Upper lobe of right lung (tissue), 1 donor: ENCODE results near the gene CLEC12A. TPM values are rescaled to one million over a fixed set of nuclear protein-coding genes. Genes with fewer than 3 reads are reported as not detected.
"Not testable (repeated sequence)": the region's sequence is repeated elsewhere in the genome, so short reads cannot be mapped to it uniquely, and the experiment has no call there.

ENCODE experiments used
- ATAC-seq: fragments of 200-7000 bp; cut with Tn5 transposase; one replicate; pipeline ENCODE4 v1.9.1; 2020; ENCODE audit warnings: mild to moderate bottlenecking, moderate library complexity
- DNase-seq: peaks from one replicate; pipeline ENCODE4 v3.0.0-alpha.2; 2020
- H3K27ac ChIP-seq: fragments of 200-600 bp; one replicate; pipeline ENCODE4 v1.8.0; 2022
- H3K27me3 ChIP-seq: fragments of 200-600 bp; one replicate; pipeline ENCODE4 v1.8.0; 2022; ENCODE audit warnings: mild to moderate bottlenecking
- H3K36me3 ChIP-seq: fragments of 200-600 bp; one replicate; pipeline ENCODE4 v1.8.0; 2022
- H3K4me1 ChIP-seq: fragments of 200-600 bp; one replicate; pipeline ENCODE4 v1.8.0; 2022
- H3K4me3 ChIP-seq: fragments of 200-600 bp; one replicate; pipeline ENCODE4 v1.8.0; 2022; ENCODE audit warnings: mild to moderate bottlenecking
- H3K9me3 ChIP-seq: fragments of 200-600 bp; one replicate; pipeline ENCODE4 v1.8.0; 2022
- CTCF ChIP-seq: fragments of 200-600 bp; IDR thresholded peaks from one replicate; pipeline ENCODE4 v1.8.0; 2022; ENCODE audit warnings: antibody characterized with exemption
- intact Hi-C: fragments of 100-400 bp; cut with DNase I; formaldehyde crosslinking; loops from one replicate; pipeline ENCODE4 v1.11.0; 2022
- total RNA-seq: library from RNA; stranded (reverse); fragmentation: NEBNext Ultra II Directional; extraction: Animal tissue kit (Norgen Biotek cat#: 25700); gene quantifications from one replicate; pipeline ENCODE4 v1.2.1, GENCODE V29; 2021
- donor health status: DM: no; HTN: yes; CAD: no; lungs with severe emphysema.

CLEC12A gene
- total RNA-seq, 1 donor from 2014 or later, result 43.4 TPM

DNA sequence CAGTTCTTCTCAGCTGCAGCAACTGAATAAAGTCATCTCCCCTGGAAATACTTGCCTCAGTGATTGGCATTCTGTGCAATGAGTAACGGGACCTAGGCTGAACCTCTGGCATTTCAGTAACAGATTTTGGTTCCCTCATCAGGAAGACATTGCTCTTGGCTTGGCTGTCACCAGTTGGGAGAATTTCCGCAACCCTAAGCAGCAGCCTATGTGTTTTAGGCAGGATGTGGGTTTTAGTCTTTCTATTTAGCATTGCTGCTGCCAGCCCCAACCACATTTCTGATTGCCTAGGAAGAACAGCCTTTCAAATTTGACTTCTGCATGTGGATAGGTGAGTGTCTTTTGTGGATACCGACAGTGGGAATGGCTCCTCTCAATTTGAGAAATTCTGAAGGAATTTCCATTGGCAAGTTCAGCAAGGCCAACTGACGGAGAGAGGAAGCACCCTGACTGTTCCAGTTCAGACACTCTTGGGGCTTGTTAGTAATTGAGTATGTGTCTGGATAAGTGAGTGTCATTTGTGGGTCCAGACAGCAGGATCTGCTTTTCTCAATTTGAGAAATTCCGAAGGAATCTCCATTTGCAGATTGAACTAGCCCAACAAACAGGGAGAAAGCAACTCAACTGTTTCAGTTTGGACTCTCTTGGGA, 20.1 kb upstream of the CLEC12A start:
- Histone ChIP-seq H3K27me3 (no peaks in the 10 kb centered on the region), H3K4me1 (no peaks in the 10 kb centered on the region), H3K36me3 (no peaks in the 10 kb centered on the region), H3K9me3 (no peaks in the 10 kb centered on the region), H3K4me3 (no peak overlapping the region), H3K27ac (no peak overlapping the region)
- ATAC-seq (peak; percentile 22), DNase-seq (no peak)
- no peak for TF ChIP-seq CTCF
- intact Hi-C loops, result no loop called here

- DNase-seq, result not testable (repeated sequence)
These were observed 18.1 kb upstream of the CLEC12A start for GRCh38 chr12:9952954-9953729.

GRCh38 chr12:9957834-9958233, 13.4 kb upstream of the CLEC12A start:
- TF ChIP-seq CTCF, result no peak
- intact Hi-C loops, result no loop called here
- ATAC-seq (no peak), DNase-seq (no peak)
- no peaks in the 10 kb centered on the region for H3K9me3 ChIP-seq
- H3K36me3 ChIP-seq, result no peaks in the 10 kb centered on the region
- no peak overlapping the region for H3K27ac ChIP-seq
- no peaks in the 10 kb centered on the region for H3K4me1 ChIP-seq
- H3K27me3 ChIP-seq, result no peaks in the 10 kb centered on the region
- no peak overlapping the region for H3K4me3 ChIP-seq

More at GRCh38 chr12:9952954-9953729, 18.1 kb upstream of the CLEC12A start:
- H3K9me3 ChIP-seq, H3K4me3 ChIP-seq, H3K27ac ChIP-seq, H3K4me1 ChIP-seq, intact Hi-C loops, ATAC-seq, H3K27me3 ChIP-seq, H3K36me3 ChIP-seq: not testable (repeated sequence)

- Histone ChIP-seq H3K36me3 (no peaks in the 10 kb centered on the region), H3K9me3 (no peaks in the 10 kb centered on the region), H3K4me3 (no peak overlapping the region), H3K4me1 (no peaks in the 10 kb centered on the region), H3K27ac (no peak overlapping the region), H3K27me3 (no peaks in the 10 kb centered on the region)
- no peak for DNase-seq
- intact Hi-C loops, result no loop called here
- TF ChIP-seq CTCF, result no peak
- ATAC-seq, result no peak
These were observed 10.6 kb upstream of the CLEC12A start for GRCh38 chr12:9960590-9960989.

DNA sequence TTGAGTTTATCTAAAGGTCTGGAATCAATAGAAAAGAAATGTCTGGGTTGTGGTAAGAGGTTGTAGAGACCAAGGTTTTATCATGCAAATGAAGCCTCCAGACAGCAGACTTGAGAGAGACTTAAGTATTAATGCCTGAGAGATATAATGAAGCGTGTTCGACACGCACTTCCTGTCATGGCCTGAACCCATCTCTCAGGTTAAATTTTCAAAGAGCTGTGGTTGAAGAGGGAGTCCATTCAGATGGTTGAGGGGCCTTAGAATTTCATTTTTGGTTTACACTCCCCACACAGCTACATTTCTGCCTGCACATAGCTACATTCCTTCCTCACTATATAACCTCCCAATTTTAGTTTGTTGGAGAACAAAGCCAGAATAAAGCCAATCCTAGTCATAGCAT, 10.1 kb upstream of the CLEC12A start:
- Histone ChIP-seq H3K27ac (no peak overlapping the region), H3K36me3 (no peaks in the 10 kb centered on the region), H3K4me3 (no peak overlapping the region), H3K27me3 (no peaks in the 10 kb centered on the region), H3K4me1 (no peaks in the 10 kb centered on the region), H3K9me3 (no peaks in the 10 kb centered on the region)
- intact Hi-C loops, result no loop called here
- TF ChIP-seq CTCF, result no peak
- ATAC-seq (no peak), DNase-seq (no peak)

- intact Hi-C loops, result no loop called here
- Histone ChIP-seq H3K27ac (no peak overlapping the region), H3K4me3 (no peak overlapping the region), H3K9me3 (no peaks in the 10 kb centered on the region), H3K36me3 (no peaks in the 10 kb centered on the region), H3K4me1 (no peaks in the 10 kb centered on the region), H3K27me3 (no peaks in the 10 kb centered on the region)
- no peak for ATAC-seq
- no peak for DNase-seq
- TF ChIP-seq CTCF, result no peak
These were observed 9.3 kb upstream of the CLEC12A start for GRCh38 chr12:9961901-9962300.
